Measurements from ENCODE around the gene FAM118A.
A peak's percentile ranks its signal among the peaks of the same experiment; 100 is the strongest.

Gene FAM118A

GRCh38 chr22:45305456-45306075, 4.2 kb upstream of the FAM118A start:
- intact Hi-C loops (cut with DNase I) = loop anchor here (5.0 kb wide), 1 partner anchor 38 kb away; no protein-coding TSS in a partner anchor
- no peak for DNase-seq

GRCh38 chr22:45306139-45306538, 3.6 kb upstream of the FAM118A start:
- intact Hi-C loops (cut with DNase I) = loop anchor here (5.0 kb wide), 1 partner anchor 39 kb away; no protein-coding TSS in a partner anchor
- no peak for DNase-seq

GRCh38 chr22:45308391-45308956, 1.3 kb upstream of the FAM118A start:
- DNase-seq = peak in 1 of 10 donors; percentile 54
- intact Hi-C loops (cut with DNase I) = loop anchor here (5.0 kb wide), 1 partner anchor 41 kb away; no protein-coding TSS in a partner anchor

GRCh38 chr22:45308957-45309421, 745 bp upstream of the FAM118A start:
- intact Hi-C loops (cut with DNase I) = loop anchor here (5.0 kb wide), 1 partner anchor 42 kb away; no protein-coding TSS in a partner anchor
- peak in 1 of 10 donors; percentile 75 for DNase-seq

- intact Hi-C loops (cut with DNase I) = no loop called here
- peak in 1 of 10 donors; percentile 71 for DNase-seq
Observed at GRCh38 chr22:45310331-45310976, 720 bp downstream of the FAM118A start.

- intact Hi-C loops (cut with DNase I) = no loop called here
- no peak for DNase-seq
Observed at GRCh38 chr22:45310977-45311531, 1.3 kb downstream of the FAM118A start.

GRCh38 chr22:45312415-45312814, 2.7 kb downstream of the FAM118A start:
- intact Hi-C loops (cut with DNase I) = no loop called here
- no peak for DNase-seq

- no peak for DNase-seq
- intact Hi-C loops (cut with DNase I) = no loop called here
Observed at GRCh38 chr22:45312856-45313255, 3.1 kb downstream of the FAM118A start.

- intact Hi-C loops (cut with DNase I) = no loop called here
- no peak for DNase-seq
Observed at GRCh38 chr22:45314054-45314721, 4.5 kb downstream of the FAM118A start.

- intact Hi-C loops (cut with DNase I) = no loop called here
- DNase-seq = no peak
Observed at GRCh38 chr22:45314786-45315185, 5.1 kb downstream of the FAM118A start.

GRCh38 chr22:45316796-45317526, 7.2 kb downstream of the FAM118A start:
- intact Hi-C loops (cut with DNase I) = no loop called here
- DNase-seq = peak in 1 of 10 donors; percentile 0

- intact Hi-C loops (cut with DNase I) = no loop called here
- DNase-seq = peak in 4 of 10 donors; percentile 10 to 85 (median 48)
Observed at GRCh38 chr22:45317551-45318167, 7.9 kb downstream of the FAM118A start.

GRCh38 chr22:45318168-45318557, 8.4 kb downstream of the FAM118A start:
- intact Hi-C loops (cut with DNase I) = no loop called here
- DNase-seq = peak in 9 of 10 donors; percentile 23 to 91 (median 50)

GRCh38 chr22:45318558-45319323, 9.0 kb downstream of the FAM118A start:
- DNase-seq = peak in 1 of 10 donors; percentile 27
- intact Hi-C loops (cut with DNase I) = no loop called here

- DNase-seq = peak in 3 of 10 donors; percentile 44 to 75 (median 60)
- intact Hi-C loops (cut with DNase I) = no loop called here
Observed at GRCh38 chr22:45319324-45319685, 9.6 kb downstream of the FAM118A start.

- peak in 3 of 10 donors; percentile 16 to 54 (median 29) for DNase-seq
- intact Hi-C loops (cut with DNase I) = no loop called here
Observed at GRCh38 chr22:45320357-45320976, 10.7 kb downstream of the FAM118A start.

GRCh38 chr22:45321827-45322226, 12.1 kb downstream of the FAM118A start:
- DNase-seq = peak in 1 of 10 donors; percentile 66
- intact Hi-C loops (cut with DNase I) = no loop called here

- intact Hi-C loops (cut with DNase I) = no loop called here
- peak in 2 of 10 donors; percentile 49 to 55 for DNase-seq
Observed at GRCh38 chr22:45322873-45323525, 13.3 kb downstream of the FAM118A start.
